ENCODE measurements around the gene SMKR1.

The SMKR1 gene

GRCh38 chr7:129501760-129502707 lies at the start of gene SMKR1:
Gene SMKR1 (plus strand): TSS chr7:129502531. CDS start chr7:129502825, 294 bp downstream.
- H3K4me3 ChIP-seq, result peak within 1 kb of the TSS; percentile 76
- no peak within 1 kb of the TSS for H3K27ac ChIP-seq
- no peak for DNase-seq (ENCODE audit: low spot score)
- TF ChIP-seq, protein P1, sequence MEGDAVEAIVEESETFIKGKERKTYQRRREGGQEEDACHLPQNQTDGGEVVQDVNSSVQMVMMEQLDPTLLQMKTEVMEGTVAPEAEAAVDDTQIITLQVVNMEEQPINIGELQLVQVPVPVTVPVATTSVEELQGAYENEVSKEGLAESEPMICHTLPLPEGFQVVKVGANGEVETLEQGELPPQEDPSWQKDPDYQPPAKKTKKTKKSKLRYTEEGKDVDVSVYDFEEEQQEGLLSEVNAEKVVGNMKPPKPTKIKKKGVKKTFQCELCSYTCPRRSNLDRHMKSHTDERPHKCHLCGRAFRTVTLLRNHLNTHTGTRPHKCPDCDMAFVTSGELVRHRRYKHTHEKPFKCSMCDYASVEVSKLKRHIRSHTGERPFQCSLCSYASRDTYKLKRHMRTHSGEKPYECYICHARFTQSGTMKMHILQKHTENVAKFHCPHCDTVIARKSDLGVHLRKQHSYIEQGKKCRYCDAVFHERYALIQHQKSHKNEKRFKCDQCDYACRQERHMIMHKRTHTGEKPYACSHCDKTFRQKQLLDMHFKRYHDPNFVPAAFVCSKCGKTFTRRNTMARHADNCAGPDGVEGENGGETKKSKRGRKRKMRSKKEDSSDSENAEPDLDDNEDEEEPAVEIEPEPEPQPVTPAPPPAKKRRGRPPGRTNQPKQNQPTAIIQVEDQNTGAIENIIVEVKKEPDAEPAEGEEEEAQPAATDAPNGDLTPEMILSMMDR (IDR thresholded peaks at IDR 0.05), result no peak

GRCh38 chr7:129452589-129453231 lies 49.6 kb upstream of the SMKR1 start:
- TF ChIP-seq, protein P1 (IDR thresholded peaks at IDR 0.05), result no peak
- no peak for DNase-seq (ENCODE audit: low spot score)
- H3K27ac ChIP-seq, result no peak overlapping the region
- H3K4me3 ChIP-seq, result no peak overlapping the region

GRCh38 chr7:129453510-129454248 lies 48.7 kb upstream of the SMKR1 start:
- DNase-seq (ENCODE audit: low spot score), result no peak
- H3K27ac ChIP-seq, result no peak overlapping the region
- TF ChIP-seq, protein P1 (IDR thresholded peaks at IDR 0.05), result no peak
- no peak overlapping the region for H3K4me3 ChIP-seq

DNA sequence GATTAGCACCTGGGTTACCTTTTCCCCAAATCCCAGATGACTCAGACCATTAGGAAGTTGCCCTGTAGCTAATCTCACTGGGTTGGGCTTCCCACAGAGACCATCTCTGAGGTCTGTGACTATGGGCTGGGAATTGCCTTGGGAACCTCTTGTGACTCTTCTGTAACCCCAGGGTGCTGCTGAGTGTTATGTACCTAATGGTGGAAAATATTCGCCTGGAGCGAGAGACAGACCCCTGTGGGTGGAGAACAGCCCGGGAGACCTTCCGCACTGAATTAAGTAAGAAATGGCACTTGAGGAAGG lies 48.1 kb upstream of the SMKR1 start:
- TF ChIP-seq, protein P1 (IDR thresholded peaks at IDR 0.05), result no peak

GRCh38 chr7:129456421-129456820 lies 45.9 kb upstream of the SMKR1 start:
- no peak for DNase-seq (ENCODE audit: low spot score)
- Histone ChIP-seq H3K4me3 (no peak overlapping the region), H3K27ac (no peak overlapping the region)
- TF ChIP-seq, protein P1 (IDR thresholded peaks at IDR 0.05), result no peak

More for the DNA sequence above, 48.1 kb upstream of the SMKR1 start:
- no peak overlapping the region for H3K4me3 ChIP-seq
- H3K27ac ChIP-seq, result no peak overlapping the region
- DNase-seq (ENCODE audit: low spot score), result no peak

GRCh38 chr7:129457101-129457500 lies 45.2 kb upstream of the SMKR1 start:
- DNase-seq (ENCODE audit: low spot score), result no peak
- TF ChIP-seq, protein P1 (IDR thresholded peaks at IDR 0.05), result no peak
- H3K27ac ChIP-seq, result no peak overlapping the region
- no peak overlapping the region for H3K4me3 ChIP-seq

All from coronary artery (tissue), 2 donors.